HG03342 (cell line): ENCODE results near the gene FZD1.

Source experiments
- ATAC-seq: cut with Tn5 transposase; IDR thresholded peaks from one replicate; pipeline ENCODE4 v1.9.1; 2021; ENCODE audit warnings: mild to moderate bottlenecking, moderate library complexity; ENCODE audit not compliant: unreplicated experiment

The FZD1 gene

DNA sequence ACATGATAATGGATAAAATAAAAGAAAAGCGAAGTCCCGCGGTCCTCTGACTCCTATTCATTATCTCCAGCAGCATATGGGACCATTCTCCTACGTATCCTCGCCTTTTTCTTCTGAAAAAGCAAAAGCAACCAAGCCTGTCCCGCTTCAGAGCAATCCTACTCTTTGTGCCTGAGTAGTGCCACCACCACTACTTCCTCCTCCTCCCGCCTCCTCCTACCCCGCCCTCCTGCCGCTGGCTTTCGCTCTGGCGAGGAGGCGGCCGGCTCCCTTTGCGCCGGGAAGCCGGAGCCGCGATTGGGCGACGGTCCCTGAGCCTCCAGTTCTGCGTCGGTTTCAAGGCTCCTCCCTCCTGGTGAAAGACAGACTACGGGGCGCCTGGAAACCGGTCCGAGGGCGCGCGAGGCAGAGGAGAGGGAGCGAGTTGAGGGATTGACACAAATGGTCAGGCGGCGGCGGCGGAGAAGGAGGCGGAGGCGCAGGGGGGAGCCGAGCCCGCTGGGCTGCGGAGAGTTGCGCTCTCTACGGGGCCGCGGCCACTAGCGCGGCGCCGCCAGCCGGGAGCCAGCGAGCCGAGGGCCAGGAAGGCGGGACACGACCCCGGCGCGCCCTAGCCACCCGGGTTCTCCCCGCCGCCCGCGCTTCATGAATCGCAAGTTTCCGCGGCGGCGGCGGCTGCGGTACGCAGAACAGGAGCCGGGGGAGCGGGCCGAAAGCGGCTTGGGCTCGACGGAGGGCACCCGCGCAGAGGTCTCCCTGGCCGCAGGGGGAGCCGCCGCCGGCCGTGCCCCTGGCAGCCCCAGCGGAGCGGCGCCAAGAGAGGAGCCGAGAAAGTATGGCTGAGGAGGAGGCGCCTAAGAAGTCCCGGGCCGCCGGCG, at the start of gene FZD1:
Gene FZD1, plus strand, starts transcription at position 388 of the 878 bp plus-strand sequence. Its CDS starts 448 bp downstream, at position 836.
- peak; percentile 91 for ATAC-seq

DNA sequence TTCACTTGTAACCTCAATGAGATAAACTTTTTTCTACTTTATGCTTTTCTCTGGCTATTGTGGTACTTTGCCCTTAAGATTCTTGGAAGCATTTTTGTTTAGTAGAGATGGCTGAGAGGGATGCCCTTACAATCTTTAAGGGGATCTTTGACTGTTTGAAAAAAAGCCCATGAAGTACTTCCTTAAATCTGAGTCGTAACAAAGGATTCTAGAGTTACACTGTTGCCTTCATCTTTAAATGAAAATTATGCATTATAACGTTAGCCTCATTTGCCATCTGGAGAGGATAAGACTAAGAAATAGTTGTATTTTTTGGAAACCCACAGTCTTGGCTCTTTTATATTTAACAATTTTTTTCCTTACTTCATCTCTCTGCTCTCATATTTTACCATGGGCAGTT, 37.8 kb upstream of the FZD1 start:
- ATAC-seq: no peak

DNA sequence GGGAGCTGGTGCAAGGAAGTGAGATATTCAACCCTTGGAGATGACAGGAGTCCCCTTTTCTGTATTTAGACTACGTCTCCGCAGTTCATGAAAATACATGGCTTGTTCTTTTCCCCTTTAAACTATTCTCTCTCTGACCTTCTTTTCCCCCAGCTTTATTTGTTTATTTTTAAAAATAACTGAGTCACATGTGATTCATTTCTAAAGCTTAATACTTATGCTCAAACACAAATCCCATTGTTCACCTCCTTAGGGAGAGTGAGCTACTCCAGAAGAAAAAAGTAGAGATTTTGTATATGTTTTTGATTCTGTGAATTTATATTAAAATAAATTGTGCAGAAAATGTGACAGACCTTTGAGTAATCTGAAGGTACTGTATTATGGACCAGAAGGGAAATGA, 35.9 kb upstream of the FZD1 start:
- no peak for ATAC-seq

DNA sequence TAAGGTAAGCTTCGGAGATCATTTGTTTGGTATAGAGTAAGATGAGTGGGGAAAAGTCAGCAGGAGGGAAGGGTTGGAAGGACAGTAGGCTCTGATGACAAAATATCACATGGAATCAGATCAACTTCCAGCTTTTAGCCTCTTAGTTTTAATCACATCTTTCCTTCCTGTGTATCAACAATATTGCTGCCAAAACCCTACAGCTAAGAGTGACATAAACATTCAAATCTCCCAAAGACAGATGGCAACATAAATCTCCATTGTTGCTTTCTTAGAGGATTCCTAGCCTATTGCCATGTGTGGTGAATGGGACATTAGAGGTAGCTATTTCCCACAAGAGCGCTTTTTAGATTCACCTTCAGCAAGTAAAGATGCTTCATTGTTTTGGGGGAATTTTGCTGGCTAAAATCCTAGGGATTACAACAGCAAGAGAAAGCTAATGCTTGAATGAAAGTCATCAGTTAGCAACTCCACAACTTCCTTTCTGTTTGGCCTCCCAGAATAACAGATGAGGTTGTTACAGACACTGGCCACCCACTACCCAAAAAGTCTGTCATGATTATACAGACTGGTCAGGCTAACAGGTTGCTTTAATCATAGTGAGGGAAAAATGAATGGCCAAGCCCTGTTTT, 35.2 kb upstream of the FZD1 start:
- ATAC-seq: no peak

DNA sequence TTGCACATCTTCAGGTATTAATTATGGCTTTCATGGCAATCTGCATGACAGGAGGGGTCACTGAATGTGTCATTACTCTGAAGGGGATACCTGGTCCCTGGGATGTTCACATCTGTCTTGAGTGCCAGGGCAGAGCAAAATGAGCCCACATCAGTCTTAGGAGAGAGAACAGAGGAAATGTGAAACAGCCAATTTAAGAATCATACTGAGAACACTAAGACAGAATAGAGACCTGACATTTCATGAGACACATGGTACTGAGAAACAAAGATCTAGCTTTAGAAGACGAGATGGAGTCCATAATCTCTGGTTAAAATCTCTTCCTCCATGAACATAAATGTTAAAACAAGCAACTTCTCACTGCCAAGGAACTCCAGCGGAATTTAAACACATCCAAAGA, 34.1 kb upstream of the FZD1 start:
- ATAC-seq: no peak

DNA sequence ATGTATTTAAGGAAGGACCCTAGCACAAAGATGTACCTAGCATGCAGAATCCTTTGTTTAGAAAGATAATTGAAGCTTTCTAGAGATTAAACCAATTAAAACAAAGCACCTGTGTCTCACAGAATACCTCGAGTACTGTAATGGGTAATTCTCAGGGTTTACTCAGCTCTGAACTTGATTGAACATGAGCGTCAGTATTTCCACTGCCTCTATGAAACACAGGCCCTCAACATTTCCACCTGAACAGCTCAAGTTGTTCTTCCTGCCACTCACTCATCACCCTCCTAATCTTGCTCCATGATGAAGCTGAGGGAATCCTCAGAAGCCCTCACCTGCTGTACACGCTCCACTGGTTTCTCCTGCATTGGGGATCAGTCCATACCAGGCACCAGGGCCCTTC, 33.7 kb upstream of the FZD1 start:
- no peak for ATAC-seq

DNA sequence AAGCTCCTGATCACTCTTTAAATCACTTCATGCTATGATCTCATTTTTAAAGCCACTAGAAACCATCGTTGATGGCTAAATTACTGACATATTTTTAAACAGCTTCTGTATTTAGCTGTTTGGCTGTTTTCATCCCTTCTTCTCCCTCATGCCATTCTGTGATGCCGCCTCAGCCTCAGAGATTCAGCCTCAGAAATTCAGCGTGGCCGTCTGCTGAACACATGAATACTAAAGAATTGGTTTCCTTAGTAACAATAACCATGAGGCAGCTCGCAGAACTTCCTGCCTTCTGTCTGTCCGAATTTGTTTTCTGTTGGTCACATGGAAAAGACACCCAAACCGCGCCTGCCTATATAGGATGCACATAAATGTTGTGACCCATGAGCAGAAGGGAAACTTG, 31.0 kb upstream of the FZD1 start:
- no peak for ATAC-seq

DNA sequence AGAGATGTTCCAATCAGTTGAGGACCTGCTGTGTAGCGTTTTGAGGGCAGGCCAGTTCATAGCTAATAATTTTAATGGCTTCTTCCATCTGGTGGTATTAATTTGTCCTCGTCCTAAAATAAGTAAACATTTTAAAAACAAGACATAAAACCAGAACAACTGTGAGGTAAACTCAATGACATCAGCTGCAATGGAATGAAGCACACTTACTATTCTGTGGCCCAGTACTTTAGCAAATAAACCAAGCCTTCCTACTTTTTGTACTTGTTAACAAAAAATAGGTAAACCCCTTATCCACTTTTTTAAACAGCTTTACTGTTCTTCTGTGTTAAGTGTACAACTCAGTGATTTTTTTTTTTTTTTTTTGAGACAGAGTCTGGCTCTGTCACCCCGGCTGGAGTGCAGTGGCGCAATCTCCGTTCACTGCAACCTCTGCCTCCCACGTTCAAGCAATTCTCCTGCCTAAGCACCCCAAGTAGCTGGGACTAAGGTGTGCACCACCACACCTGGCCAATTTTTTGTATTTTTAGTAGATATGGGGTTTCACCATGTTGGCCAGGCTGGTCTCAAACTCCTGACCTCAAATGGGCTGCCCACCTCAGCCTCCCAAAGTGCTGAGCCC, 28.9 kb upstream of the FZD1 start:
- ATAC-seq: no peak

DNA sequence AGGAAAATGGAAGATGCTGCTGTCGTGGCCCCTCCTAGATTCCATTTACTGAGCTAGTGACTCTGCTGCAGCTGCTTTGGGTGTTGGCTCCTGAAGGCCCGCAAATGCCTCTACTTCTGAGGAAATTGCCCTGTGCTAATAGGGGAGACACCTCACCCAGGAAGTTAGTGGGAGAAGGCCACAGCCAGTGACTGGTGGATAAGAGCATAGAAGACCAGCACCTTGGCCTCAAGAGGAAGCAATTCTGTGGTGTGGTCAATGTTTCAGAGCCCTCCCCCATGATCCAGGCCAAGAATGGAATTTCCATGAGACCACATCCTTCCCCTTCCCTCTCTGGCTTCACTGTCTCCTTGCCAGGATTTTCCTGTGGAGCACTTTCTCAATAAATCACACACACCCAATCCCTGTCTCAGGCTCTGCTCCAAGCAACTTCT, 25.0 kb upstream of the FZD1 start:
- no peak for ATAC-seq

DNA sequence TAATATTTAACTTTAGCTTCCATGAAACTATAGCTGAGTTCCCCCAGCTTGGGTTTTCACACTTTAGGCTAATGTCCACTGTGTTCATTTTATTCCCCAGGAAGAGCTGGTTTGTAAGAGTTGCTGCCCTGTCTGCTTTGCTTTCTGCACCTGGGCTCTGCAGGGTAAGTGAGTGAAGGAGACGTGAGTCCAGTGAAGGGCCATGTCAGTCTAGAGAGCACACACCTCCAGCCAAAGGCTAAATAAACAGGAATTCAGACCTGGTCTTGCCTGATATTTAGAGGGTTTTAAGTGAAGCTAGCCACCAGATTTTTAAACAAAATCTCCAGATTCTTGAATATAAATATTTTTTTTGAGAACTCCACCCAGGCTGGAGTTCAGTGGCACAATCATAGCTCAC, 24.5 kb upstream of the FZD1 start:
- ATAC-seq: no peak

DNA sequence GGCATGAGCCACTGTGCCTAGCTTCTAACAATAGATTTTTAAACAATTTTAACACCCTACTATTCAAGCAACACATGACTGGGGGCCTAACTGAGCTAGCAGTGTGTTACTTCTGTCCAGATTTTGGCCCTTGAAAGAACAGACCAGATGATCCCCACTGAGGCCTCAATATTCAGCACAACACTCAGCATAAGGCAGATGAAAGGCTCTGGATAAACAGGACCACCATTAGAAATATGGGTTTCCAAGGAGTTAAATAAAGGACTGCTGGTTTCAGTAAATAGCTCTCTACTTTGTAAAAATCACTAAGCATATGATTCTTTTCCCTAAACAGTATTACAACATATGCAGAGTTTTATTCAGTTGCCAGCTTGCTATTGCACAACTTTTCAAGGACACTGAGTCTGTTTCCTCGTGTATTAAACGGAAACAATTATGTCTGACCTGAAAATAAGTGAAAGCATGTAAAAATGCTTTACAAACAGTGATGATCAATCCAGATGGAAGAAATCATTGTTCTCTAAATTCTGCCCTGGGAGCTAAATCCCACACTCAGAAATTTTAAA, 23.8 kb upstream of the FZD1 start:
- ATAC-seq: no peak

DNA sequence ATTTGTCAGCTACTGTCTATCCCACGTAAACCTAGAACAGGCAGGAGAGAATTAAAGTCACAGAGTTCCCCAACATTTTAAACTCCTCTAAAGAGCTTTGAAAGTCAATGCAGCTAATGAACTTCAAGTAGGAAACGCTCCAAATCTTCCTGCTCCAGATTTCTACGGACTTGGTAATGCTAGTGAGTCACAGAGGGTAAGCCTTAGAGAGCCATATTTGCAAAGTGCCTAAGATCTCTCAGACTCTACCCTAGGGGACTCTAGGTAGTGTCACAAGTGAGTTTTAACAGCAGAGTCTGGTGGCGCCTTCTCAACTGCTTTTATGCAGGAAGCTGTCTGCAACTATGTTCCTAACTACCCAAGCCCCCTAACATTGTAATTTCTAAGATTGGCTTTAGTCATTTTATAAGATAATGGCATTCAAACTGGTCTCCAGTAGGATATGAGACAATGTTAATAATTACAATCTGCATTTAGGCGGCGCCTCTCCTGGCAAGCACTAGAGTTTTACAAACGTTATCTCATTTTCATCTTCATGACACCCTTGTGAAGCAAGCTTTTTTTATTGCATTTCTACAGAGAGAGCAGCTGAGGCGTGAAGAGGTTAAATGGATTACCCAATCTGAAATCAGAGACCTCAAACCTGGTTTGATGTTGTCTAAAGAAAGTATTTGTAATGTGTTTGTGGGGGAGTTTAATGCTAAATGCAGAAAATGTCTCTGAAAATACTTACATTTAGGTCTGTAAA, 22.0 kb upstream of the FZD1 start:
- no peak for ATAC-seq

DNA sequence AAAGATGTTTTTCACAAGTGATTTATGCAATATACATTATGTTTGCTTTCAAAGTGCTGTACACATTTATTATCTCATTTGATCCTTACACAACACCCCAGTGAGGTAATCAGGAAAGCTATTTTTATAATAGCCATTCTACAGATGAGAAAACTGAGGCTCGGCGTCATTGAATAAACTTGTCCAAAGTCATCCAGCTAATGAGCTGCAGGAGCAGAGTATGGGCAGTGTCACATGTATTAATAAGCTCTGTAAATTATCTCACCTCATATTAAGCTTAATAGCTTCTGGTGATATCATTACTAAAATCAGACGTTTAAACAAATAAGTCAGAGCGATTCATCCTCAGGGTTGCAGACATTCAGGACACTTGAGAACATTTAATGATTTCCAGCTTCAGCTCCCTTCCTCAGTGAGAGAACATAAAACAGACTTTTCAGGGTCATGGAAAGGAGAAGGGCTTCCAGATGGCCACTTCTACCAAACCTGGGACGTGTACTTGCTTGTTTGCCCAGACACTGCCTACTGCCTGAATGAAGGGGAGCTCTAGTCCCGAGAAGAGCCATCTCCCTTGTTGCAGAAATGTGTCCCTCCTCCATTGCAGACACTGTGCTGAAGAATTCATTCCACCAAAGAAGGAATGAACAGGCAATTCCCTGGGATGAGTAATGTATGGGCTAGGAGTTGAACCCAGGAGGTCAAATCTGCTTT, 20.5 kb upstream of the FZD1 start:
- ATAC-seq: no peak

DNA sequence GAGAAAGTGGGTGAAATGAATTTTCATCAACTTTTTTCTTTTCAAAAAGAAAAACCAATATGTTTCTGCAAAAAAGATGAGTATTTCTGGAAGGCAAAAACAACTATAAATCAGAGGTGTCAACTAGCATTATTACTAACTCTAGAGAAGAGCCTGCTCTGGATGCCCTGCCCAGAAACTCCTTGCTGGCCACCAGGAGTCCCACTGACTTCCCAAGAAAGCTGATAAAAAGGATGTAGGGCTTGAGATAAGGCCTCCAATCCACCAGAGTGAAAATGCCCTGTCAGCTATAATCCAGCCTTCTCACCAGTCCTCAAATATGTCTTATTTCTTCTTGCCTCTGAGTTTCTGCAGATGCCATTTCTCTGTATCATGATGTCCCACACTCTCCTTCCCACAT, 16.7 kb upstream of the FZD1 start:
- ATAC-seq: no peak

DNA sequence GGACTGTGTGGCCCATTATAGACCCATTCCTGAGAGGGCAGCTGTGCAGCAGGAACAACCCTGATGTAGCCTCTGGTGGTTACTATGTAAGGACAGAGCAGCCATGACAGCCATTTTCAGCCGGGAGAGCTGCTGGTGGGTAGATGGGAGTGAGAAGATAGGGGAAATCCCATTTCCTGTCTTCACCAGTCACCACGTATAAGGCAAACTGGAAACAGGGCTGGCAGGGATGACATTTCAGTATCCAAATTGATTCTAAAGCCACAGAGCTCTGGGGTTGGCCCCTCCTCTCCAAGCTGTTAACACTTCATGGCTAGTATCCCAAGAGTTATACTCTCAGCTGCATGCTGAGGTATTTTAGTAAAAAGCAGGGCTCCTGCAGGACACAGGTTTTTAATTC, 15.2 kb upstream of the FZD1 start:
- no peak for ATAC-seq

DNA sequence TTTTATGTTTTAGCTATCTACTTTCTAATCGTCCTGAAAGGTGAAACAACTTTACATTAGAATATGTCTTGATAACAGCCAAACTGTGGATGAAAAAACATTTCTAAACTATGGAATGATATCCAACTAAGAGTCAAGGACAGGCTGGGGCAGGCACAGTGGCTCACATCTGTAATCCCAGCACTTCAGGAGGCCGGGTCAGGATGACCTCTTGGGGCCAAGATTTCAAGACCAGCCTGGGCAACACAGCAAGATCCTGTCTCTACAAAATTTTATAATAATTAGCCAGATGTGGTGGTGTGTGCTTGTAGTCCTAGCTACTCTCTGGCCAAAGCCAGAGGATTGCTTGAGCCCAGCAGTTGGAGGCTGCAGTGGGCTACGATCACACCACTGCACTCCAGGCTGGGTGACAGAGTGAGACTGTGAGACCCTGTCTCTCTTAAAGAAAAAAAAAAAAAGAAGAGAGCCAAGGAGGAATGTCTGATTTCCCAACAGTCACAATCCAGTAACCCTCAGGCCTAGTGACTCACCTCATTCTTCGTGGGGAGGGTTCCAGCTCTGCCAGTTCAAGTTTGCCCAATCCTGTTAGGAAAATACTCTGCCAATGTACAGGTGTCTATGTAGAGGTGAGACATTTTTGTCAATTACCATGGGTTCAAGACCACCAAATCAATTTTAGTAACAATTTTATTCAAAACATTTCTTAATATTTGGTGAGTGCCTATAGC, 14.6 kb upstream of the FZD1 start:
- ATAC-seq: no peak

DNA sequence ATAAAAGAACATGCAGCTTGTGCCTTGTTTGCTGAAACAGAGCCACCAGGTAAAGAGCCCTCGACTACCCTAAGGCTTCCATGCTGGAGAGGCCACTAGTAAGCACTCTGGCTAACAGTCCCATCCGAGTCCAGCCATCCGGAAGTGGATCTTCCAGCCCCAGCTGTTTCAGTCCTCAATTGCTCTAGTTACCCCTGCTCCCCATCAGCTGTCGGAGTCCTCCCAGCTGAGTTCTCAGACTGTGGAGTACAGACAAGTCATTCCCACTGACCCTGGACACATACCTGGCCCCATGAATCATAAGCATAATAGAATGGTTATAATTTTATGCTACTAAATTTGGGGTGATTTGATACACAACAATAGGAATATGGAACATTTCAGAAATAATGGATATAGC, 13.5 kb upstream of the FZD1 start:
- no peak for ATAC-seq

DNA sequence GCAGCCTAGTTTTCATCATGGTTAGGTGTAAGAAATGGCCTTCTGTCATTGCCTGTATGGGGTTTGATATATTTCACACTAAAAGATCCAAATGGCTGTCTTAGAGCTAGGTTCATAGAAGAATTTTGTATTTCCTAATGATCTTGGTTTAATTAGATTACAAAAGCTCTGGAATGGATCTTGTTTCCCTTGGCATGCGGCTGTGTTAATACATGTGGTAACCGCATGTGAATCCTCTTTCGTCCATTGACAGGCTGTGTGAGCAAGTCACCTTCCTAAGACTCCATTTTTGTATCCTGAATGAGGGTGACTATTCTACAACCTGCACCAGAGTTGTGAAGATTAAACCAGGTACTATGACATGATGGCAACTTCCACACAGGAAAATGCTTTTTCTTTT, 12.4 kb upstream of the FZD1 start:
- ATAC-seq: no peak

DNA sequence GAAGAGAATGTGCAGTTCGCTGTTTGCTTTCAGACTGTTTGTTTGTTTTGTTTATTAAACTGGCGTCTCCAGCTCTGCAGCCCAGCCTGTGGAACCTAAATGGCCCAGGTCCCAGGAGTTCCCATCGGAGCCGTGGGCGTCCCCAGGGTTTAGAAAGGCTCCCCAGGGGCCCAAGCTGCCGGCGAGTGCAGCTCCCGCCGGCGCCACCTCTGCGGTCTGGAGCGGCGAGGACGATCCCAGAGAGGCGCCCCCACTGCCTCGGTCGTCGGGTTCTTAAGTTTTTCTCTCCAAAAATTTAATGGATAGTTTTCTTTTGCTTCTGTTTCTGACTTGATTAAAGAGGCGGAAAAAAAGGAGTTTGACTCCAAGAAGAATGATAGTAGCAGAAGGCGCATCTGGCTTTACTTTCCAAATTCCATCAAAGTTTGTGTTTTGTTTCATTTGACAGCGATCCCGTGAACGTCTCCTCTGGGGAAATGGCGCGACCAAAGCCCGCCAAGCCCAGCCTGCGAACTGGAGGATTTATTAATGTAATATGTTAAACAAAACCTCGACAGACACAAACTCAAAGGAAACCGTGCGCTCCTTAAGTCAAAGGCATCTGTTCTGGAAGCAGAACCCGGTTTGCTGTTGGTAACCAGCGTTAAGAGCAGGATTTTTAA, 718 bp upstream of the FZD1 start:
- no peak for ATAC-seq
